HepG2 (cell line): ENCODE measurements around the gene PDLIM4. TPM values are rescaled to one million over a fixed set of nuclear protein-coding genes. Genes with fewer than 3 reads are reported as not detected.
A peak's percentile ranks its signal among the peaks of the same experiment; 100 is the strongest.

Experiments
- ARNTL ChIP-seq: sonication (generic); formaldehyde crosslinking; IDR thresholded peaks from 2 replicates; pipeline ENCODE4 v1.4.0; 2020; ENCODE audit warnings: mild to moderate bottlenecking, missing genetic modification reagents
- FOXO1 ChIP-seq: sonication (generic); formaldehyde crosslinking; IDR thresholded peaks from 2 replicates; pipeline ENCODE4 v1.4.0; 2020; ENCODE audit warnings: missing genetic modification reagents
- ISL2 ChIP-seq: sonication (generic); formaldehyde crosslinking; IDR thresholded peaks from 2 replicates; pipeline ENCODE4 v1.5.0; 2020; ENCODE audit warnings: missing genetic modification reagents
- KDM5B ChIP-seq: sonication (generic); formaldehyde crosslinking; IDR thresholded peaks from 2 replicates; pipeline ENCODE4 v1.4.0; 2020; ENCODE audit warnings: missing genetic modification reagents, mild to moderate bottlenecking, borderline replicate concordance
- KLF15 ChIP-seq: sonication (generic); formaldehyde crosslinking; IDR thresholded peaks from 2 replicates; pipeline ENCODE4 v1.8.1; 2023; ENCODE audit warnings: borderline replicate concordance, mild to moderate bottlenecking, inconsistent platforms, missing genetic modification reagents, mixed read lengths
- PHB2 ChIP-seq: fragments of 450-650 bp; IDR thresholded peaks from 2 replicates; pipeline ENCODE4 v1.6.1; 2018; ENCODE audit not compliant: partially characterized antibody
- POLR2G ChIP-seq: fragments of 200-400 bp; formaldehyde crosslinking; IDR thresholded peaks from 2 replicates; pipeline ENCODE4 v1.6.1; 2018; ENCODE audit warnings: mild to moderate bottlenecking, low read depth, low read length, moderate library complexity
- RFXANK ChIP-seq: IDR thresholded peaks from 2 replicates; pipeline ENCODE4 v1.6.1; 2016
- RFXAP ChIP-seq: sonication (generic); formaldehyde crosslinking; IDR thresholded peaks from 2 replicates; pipeline ENCODE4 v1.4.0; 2020; ENCODE audit warnings: missing genetic modification reagents, borderline replicate concordance
- SALL1 ChIP-seq: sonication (generic); formaldehyde crosslinking; IDR thresholded peaks from 2 replicates; pipeline ENCODE4 v1.8.0; 2022; ENCODE audit warnings: mild to moderate bottlenecking, missing genetic modification reagents
- TAF1 ChIP-seq: sonication (generic); formaldehyde crosslinking; IDR thresholded peaks from 2 replicates; pipeline ENCODE4 v1.4.0; 2020; ENCODE audit warnings: missing genetic modification reagents
- TBX2 ChIP-seq: sonication (generic); formaldehyde crosslinking; IDR thresholded peaks from 2 replicates; pipeline ENCODE4 v1.5.0; 2020; ENCODE audit warnings: missing genetic modification reagents, mild to moderate bottlenecking, borderline replicate concordance
- ZBTB3 ChIP-seq: sonication (generic); formaldehyde crosslinking; IDR thresholded peaks from 2 replicates; pipeline ENCODE4 v1.4.0; 2020; ENCODE audit warnings: low read depth, mild to moderate bottlenecking, moderate library complexity, missing genetic modification reagents, borderline replicate concordance
- ZFP36L1 ChIP-seq: sonication (generic); formaldehyde crosslinking; IDR thresholded peaks from 2 replicates; pipeline ENCODE4 v1.8.0; 2022; ENCODE audit warnings: mild to moderate bottlenecking, missing genetic modification reagents, moderate library complexity
- ZFP90 ChIP-seq: sonication (generic); formaldehyde crosslinking; IDR thresholded peaks from 2 replicates; pipeline ENCODE4 v1.8.0; 2022; ENCODE audit warnings: missing genetic modification reagents, mild to moderate bottlenecking, inconsistent platforms, borderline replicate concordance
- ZNF20 ChIP-seq: sonication (generic); formaldehyde crosslinking; IDR thresholded peaks from 2 replicates; pipeline ENCODE4 v1.4.0; 2020; ENCODE audit warnings: mild to moderate bottlenecking, moderate library complexity, missing genetic modification reagents
- ZNF333 ChIP-seq: sonication (generic); formaldehyde crosslinking; IDR thresholded peaks from 2 replicates; pipeline ENCODE4 v1.4.0; 2020; ENCODE audit warnings: mild to moderate bottlenecking, missing genetic modification reagents, borderline replicate concordance
- ZNF552 ChIP-seq: sonication (generic); formaldehyde crosslinking; IDR thresholded peaks from 2 replicates; pipeline ENCODE4 v1.9.0; 2022; ENCODE audit warnings: missing genetic modification reagents, mild to moderate bottlenecking, borderline replicate concordance
- polyA plus RNA-seq, 8 experiments: library from polyadenylated mRNA; depleted of rRNA in 3 of 8; stranded (reverse) in 7 of 8; unstranded in 1 of 8; fragments of >200 nt; fragmentation: Illumina TruSeq in 4 of 8; extraction: Trizol in 4 of 8; gene quantifications; 2 replicates each; pipeline versions ENCODE4 v1.2.1 to v1.2.3, GENCODE V29; 2011 to 2016; ENCODE audit warnings: low read depth in 4 of 8, missing spikeins in 1 of 8, mixed read lengths in 1 of 8; ENCODE audit not compliant: insufficient read depth in 1 of 8
- total RNA-seq, 5 experiments: library from RNA; depleted of rRNA; stranded (reverse); fragments of >200 nt; fragmentation: Illumina TruSeq; extraction: Trizol; gene quantifications; 2 replicates each; pipeline ENCODE4 v1.2.3, GENCODE V29; 2016; ENCODE audit warnings: low read depth in 1 of 5
- TF ChIP-seq, protein P1 (sequence below): sonication (generic); formaldehyde crosslinking; IDR thresholded peaks from 2 replicates; pipeline ENCODE4 v1.4.0; 2020; ENCODE audit warnings: missing genetic modification reagents, borderline replicate concordance
- TF ChIP-seq, protein P2 (sequence below): sonication (generic); formaldehyde crosslinking; IDR thresholded peaks from 2 replicates; pipeline ENCODE4 v1.4.0; 2020; ENCODE audit warnings: mild to moderate bottlenecking, missing genetic modification reagents
- TF ChIP-seq, protein P3 (sequence below): sonication (generic); formaldehyde crosslinking; IDR thresholded peaks from 2 replicates; pipeline ENCODE4 v1.4.0; 2020; ENCODE audit warnings: low read depth, mild to moderate bottlenecking, missing genetic modification reagents

Gene PDLIM4
- total and polyA plus RNA-seq, 2 of the 13 experiments (the other 11 are each of a cell fraction or from before 2014, with no cell fraction given) = 1.1 to 2.3 TPM

DNA sequence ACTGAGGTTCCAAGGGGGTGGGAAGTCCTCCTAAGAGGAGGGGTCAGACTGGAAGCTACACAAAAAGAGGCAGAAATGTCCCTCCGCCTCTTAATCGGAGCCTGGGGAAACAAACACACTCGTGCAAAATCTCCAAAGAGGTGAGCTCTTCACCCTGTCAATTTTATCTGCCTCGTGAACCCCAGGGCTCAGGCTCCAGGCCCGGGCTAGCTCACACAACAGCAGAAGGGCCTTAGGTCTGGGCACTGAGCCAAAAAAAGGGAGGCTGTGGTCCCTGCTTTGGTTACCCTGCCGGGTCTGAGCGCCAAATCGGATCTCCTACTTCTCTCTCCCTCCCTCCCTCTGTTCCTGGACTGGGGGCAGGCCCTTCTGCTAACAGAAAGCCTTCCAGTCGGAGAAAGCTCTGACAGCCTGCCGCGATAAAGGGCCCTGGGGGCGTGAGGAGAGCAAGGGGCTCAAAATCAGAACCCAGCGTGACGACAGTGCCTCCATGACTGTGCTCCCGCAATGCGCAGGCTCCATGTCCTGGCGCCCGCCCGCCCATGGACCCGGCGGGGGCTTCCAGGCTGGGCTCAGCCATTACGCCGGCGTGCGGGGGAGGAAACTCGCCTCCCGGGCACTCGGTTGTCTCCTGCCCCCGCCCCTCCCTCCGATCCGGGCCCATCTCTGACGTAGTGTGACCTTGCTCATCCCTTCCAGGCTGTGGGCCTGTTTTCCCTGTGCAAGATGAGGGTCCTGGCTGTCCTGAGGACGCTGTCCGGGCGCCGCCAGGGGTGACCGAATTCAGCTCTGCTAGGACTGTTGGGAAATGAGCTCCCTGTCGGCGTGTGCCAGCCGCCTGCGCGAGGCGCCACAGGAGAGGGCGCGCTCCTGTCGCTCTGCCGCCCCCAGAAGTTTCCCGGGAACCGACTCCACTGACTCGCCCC, 35.8 kb downstream of the PDLIM4 start (continued):
- TF ChIP-seq FOXO1 (CRISPR knock-in tag) (no peak), TAF1 (CRISPR knock-in tag) (peak; percentile 82), TBX2 (CRISPR knock-in tag) (no peak; the same call in 1 of the 2 replicates), ZFP36L1 (peak; percentile 76), KDM5B (CRISPR knock-in tag) (peak; percentile 87; the same call in 1 of the 2 replicates), ZNF333 (peak; percentile 71; the same call in 1 of the 2 replicates), SALL1 (CRISPR knock-in tag) (peak; percentile 74), PHB2 (no peak), ISL2 (CRISPR knock-in tag) (peak; percentile 13; the same call in 1 of the 2 replicates), ARNTL (CRISPR knock-in tag) (no peak), RFXANK (CRISPR knock-in tag) (no peak), ZNF20 (CRISPR knock-in tag) (0 out of 2 replicates have a peak, but pooled peaks have one; percentile 68), ZFP90 (CRISPR knock-in tag) (no peak), KLF15 (CRISPR knock-in tag) (no peak), POLR2G (peak; percentile 92), ZBTB3 (no peak), RFXAP (CRISPR knock-in tag) (no peak), ZNF552 (CRISPR knock-in tag) (0 out of 2 replicates have a peak, but pooled peaks have one; percentile 43)
- TF ChIP-seq, protein P1, sequence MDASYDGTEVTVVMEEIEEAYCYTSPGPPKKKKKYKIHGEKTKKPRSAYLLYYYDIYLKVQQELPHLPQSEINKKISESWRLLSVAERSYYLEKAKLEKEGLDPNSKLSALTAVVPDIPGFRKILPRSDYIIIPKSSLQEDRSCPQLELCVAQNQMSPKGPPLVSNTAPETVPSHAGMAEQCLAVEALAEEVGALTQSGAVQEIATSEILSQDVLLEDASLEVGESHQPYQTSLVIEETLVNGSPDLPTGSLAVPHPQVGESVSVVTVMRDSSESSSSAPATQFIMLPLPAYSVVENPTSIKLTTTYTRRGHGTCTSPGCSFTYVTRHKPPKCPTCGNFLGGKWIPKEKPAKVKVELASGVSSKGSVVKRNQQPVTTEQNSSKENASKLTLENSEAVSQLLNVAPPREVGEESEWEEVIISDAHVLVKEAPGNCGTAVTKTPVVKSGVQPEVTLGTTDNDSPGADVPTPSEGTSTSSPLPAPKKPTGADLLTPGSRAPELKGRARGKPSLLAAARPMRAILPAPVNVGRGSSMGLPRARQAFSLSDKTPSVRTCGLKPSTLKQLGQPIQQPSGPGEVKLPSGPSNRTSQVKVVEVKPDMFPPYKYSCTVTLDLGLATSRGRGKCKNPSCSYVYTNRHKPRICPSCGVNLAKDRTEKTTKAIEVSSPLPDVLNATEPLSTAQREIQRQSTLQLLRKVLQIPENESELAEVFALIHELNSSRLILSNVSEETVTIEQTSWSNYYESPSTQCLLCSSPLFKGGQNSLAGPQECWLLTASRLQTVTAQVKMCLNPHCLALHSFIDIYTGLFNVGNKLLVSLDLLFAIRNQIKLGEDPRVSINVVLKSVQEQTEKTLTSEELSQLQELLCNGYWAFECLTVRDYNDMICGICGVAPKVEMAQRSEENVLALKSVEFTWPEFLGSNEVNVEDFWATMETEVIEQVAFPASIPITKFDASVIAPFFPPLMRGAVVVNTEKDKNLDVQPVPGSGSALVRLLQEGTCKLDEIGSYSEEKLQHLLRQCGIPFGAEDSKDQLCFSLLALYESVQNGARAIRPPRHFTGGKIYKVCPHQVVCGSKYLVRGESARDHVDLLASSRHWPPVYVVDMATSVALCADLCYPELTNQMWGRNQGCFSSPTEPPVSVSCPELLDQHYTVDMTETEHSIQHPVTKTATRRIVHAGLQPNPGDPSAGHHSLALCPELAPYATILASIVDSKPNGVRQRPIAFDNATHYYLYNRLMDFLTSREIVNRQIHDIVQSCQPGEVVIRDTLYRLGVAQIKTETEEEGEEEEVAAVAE (CRISPR knock-in tag) = peak; percentile 37; the same call in 1 of the 2 replicates
- TF ChIP-seq, protein P2, sequence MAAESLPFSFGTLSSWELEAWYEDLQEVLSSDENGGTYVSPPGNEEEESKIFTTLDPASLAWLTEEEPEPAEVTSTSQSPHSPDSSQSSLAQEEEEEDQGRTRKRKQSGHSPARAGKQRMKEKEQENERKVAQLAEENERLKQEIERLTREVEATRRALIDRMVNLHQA (CRISPR knock-in tag) = no peak
- TF ChIP-seq, protein P3, sequence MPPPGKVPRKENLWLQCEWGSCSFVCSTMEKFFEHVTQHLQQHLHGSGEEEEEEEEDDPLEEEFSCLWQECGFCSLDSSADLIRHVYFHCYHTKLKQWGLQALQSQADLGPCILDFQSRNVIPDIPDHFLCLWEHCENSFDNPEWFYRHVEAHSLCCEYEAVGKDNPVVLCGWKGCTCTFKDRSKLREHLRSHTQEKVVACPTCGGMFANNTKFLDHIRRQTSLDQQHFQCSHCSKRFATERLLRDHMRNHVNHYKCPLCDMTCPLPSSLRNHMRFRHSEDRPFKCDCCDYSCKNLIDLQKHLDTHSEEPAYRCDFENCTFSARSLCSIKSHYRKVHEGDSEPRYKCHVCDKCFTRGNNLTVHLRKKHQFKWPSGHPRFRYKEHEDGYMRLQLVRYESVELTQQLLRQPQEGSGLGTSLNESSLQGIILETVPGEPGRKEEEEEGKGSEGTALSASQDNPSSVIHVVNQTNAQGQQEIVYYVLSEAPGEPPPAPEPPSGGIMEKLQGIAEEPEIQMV (CRISPR knock-in tag) = no peak
